Fibroblast of skin of left biceps (primary cell): ENCODE measurements around the gene SIRT5.

Experiments
- DNase-seq, 2 experiments: peaks; one replicate each; pipeline ENCODE4 v3.0.0-alpha.2; 2013; ENCODE audit warnings: low read depth in 2 of 2

SIRT5 gene

DNA sequence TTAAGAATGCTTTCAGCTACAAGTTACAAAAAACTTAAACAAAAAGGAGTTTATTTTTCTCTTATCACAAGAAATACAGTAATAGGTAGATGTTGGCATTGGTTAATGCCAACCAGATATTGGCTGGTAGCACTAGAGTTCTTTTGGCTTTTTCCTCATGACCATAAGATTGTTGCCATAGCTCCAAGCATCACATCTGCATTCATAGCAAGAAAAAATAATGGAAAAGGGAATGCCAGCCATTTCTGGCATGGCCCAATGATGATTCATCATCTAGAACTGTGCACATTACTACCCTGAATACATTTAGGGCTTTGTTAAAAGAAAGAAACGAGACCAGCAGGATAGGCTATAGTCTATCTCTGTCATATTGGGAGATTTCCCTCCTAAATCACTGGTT lies 20.8 kb upstream of the SIRT5 start:
- DNase-seq: no peak

DNA sequence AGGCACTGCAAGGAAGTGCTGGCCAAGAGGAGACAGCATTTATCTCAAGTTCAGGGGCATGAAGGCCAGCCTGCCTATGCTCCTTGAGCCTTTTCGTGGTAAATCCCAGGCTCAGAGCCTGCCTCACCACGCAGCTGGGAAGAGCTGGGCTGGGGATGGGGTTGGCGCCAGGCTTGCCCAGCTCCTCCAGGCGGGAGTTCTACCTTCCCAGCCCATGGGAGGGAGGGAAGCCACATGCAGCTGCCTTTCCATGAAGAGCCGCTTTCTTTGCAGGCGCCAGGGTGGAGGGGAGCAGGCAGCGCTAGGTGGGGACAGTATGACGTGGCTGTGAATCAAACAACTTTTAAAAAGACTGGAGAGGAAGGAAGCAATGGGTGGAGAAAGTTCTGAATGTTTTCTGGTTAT lies 19.5 kb upstream of the SIRT5 start:
- no peak for DNase-seq

DNA sequence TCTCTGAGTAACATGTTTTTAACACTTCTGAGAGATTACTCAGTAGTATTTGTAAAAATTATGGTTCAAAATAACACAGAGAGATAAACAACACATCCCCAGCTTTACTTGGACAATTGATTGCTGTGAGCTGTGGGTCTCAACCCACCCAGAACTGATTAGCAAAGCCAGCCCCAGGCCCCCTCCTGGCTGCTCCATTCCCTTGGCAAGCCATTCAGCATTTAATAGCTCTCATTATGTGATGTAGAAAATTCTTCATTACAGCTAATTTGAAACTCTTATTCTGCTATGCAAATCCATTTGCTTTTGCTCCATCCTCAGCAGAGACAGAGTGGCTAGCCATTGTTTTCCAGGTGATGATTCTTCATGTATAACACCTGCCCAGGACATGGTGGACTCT lies 16.6 kb upstream of the SIRT5 start:
- no peak for DNase-seq

DNA sequence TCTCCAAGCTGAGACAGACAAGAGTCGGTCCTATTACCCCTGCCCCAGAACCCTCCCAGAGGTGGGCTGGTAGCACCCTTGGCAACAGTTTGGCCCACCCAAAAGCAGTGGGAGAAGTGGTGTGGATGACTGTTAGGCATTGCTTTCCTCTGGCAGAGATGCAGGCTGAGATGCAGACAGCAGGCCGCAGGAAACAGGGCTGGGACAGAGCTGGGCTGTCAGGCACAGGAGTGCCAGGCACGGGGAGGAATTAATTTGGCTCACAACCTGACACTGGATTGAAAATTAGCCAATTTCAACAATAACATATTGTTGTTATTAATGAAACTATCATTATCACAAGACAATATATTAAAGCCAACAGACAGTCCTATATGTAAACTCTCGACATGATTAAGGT lies 15.7 kb upstream of the SIRT5 start:
- no peak for DNase-seq

GRCh38 chr6:13559251-13559650 lies 15.2 kb upstream of the SIRT5 start:
- no peak for DNase-seq

GRCh38 chr6:13559968-13560650 lies 14.3 kb upstream of the SIRT5 start:
- no peak for DNase-seq

GRCh38 chr6:13560651-13561044 lies 13.8 kb upstream of the SIRT5 start:
- no peak for DNase-seq

DNA sequence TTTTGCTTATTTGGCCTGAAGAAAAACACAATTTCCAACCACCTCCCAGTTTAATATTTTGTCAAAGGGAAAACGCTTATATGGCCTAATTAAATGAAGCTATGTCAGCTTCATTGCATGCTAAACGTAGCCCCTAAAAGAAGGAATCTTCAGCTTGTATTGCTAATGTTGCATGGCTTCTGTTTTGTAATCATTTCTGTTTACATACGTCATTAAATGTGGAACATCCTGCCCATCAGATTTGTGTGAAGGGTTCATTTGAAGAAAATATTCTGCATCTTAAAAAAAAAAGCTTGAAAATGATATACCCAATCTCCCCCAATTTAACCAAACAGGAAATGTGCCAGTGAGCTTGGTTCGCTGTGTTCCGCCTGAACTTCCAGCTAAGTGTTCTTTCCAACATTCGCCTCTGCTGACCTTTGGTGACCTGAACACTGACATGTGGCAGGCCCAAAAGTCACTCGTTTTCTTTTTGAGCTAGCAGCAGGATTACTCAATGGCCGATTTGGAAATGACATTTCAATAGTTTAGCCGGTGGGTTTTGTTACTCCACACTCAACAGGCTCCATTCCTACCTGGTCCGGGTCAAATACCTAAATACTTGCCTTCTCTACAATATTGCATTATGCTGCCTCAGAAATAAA lies 12.7 kb upstream of the SIRT5 start:
- DNase-seq: no peak

DNA sequence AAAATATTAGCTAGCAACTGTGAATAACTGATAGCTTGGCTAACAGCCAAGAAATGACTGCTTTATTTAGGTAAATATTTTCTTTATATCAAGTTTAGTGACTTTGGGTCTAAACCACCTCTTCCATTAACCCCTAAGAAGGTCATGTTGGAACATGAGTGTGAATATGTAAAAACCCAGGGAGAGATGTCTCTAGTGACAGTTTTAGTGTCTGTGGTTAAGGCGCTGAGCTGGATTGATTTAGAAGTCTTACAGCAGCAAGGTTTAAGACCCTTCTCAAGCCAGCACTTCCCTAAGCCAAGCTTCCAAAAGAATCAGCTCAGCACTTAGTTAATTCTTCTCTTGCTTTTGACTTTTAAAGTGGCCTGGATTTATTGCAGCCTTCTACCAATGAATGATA lies 11.4 kb upstream of the SIRT5 start:
- no peak for DNase-seq

- DNase-seq: no peak
Measured at GRCh38 chr6:13565921-13566320, 8.5 kb upstream of the SIRT5 start.

DNA sequence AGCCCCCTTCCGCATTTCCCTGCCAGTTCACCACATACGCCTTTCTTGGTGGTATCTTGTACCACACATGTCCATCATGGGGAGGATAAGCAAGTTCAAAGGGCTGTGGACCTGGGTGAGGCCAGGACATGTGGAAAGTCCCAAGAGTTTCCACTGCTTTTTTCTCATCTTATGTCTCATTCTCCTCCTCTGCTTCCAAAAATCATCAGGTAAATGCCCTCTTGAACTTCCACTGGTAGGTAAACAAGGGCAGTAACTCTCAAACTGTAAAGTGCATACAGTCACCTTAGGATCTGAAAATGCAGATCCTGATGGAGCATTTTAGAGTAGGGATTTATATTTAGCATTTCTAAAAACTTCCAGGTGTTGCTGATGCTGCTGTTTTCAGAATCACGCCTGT lies 7.9 kb upstream of the SIRT5 start:
- DNase-seq: no peak

DNA sequence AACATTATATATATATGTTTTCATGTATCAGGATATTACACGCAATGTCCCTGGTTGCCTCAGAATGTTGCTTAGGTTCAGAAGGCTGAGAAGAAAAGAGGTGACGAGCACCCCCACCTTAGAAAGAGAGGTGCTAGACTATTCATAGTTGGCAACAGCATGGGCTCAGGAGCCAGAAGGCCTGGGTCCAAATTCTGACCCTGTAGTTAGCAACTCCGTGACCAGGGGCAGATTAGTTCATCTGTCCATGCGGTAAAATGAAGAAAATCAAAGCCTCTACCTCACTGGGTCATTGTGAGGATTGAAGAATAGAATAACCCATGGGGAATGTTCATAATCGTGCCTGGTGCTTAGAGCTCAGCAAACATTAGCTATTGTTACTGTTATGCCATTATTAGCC lies 5.4 kb upstream of the SIRT5 start:
- DNase-seq: no peak

- no peak for DNase-seq
Measured at GRCh38 chr6:13572240-13572639, 2.2 kb upstream of the SIRT5 start.

DNA sequence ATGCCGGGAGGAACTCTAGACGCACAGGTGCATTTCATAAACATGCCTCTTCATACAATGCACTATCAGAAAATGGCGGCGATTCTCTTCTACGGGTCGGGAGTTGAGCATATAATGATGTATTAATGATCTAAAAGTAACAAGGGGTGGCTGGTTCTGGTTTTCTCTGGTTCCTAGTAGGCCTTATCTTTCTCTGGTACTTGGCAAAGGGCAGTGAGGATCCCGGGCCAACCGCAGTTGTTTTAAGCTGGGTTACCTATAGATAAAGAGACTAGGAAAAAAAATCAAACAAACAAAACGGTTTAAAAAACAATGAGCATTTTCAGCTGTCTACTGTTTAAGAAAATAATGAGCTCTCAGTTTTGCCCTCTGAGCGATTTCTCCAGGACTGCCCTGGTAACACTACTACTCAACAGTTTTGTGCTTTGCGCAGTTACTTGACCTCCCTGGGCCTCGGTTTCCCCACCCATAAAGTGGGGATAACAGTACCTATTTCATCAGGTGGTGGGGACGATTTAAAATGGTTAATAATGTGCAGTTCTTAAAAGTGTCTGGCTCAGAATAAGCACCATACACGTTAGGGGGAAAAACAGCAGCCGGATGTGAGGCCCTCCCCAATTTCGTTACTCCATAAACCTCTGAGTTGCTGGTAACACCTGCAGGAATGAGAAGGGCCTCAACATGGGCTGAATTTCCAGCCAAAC lies 1.3 kb upstream of the SIRT5 start:
- no peak for DNase-seq

DNA sequence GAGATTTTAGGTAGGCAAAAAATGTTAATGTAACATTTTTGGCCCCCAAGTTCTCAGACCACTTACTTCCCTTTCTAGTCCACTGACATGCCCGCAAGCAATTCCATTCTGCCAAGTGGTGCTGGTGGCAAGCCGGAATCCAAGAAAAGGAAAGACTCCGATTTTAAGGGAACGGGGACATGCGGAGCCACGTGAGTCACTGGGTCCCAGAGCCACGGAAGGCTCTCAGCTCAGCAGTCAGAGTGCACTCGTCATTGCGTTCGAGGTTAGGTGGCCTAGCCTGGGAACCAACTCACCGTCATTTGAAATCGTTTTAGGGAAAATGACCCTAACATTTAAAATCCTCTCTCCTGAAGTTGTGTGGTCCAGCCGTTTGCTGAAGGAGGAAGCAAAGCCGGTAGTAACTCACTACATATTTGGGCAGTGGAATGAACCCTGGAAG lies 711 bp upstream of the SIRT5 start:
- no peak for DNase-seq

DNA sequence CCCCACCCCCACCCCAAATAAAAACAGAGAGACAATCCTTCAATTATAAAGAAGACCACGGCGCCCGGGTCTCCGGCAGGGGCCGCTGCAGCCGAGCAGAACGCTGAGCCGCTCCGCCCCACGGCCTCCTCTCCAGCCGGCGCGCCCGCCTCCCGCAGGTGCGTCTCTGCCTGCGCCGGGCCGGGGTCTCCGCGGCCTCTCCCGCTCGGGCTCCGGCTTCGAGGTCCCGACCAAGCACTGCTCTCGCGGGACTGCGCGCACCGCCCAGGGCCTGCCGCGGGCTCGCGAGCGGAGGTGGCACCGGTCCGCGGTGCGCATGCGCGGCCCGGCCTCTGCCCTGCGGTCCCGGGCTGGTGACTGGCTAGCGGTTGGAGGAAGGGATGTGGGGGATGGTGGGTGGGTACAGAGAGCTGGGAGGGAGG lies 241 bp upstream of the SIRT5 start:
- DNase-seq: peak; percentile 69 to 79

GRCh38 chr6:13575377-13575775 lies 975 bp downstream of the SIRT5 start:
- no peak for DNase-seq

DNA sequence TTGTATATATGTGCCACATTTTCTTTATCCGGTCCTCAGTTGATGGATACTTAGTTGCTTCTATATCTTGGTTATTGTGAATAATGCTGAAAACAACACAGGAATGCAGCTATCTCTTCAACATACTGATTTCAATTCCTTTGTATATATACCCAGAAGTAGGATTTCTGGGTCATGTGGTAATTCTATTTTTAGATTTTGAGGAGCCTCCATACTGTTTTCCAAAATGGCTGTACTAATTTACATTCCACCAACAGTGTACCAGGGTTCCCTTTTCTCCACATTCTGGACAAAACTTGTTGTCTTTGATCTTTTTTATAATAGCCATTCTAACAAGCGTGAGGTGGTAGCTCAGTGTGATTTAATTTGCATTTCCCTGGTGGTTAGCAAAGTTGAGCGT lies 1.6 kb downstream of the SIRT5 start:
- DNase-seq: no peak

GRCh38 chr6:13577926-13578325 lies 3.5 kb downstream of the SIRT5 start:
- DNase-seq: no peak

DNA sequence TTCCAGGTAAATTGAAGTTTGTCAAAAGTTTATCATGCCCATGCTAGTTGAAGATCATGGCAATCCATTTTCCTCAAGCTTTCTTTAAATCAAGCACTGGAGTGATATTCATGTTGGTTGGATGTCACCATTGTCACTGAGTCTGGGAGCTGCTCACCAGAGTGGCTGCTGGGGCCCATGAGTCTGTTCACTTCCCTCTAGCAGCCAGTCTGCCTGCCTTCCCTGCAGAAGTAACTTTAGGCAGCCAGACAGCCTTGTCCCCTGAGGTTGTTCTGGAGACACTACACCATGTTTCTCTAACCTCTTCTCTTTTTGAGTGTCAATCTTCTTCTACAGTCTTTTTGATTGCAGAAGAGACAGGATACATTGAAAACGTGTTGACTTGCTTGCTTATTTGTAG lies 5.5 kb downstream of the SIRT5 start:
- no peak for DNase-seq

GRCh38 chr6:13581700-13582229 lies 7.4 kb downstream of the SIRT5 start:
- DNase-seq: no peak

DNA sequence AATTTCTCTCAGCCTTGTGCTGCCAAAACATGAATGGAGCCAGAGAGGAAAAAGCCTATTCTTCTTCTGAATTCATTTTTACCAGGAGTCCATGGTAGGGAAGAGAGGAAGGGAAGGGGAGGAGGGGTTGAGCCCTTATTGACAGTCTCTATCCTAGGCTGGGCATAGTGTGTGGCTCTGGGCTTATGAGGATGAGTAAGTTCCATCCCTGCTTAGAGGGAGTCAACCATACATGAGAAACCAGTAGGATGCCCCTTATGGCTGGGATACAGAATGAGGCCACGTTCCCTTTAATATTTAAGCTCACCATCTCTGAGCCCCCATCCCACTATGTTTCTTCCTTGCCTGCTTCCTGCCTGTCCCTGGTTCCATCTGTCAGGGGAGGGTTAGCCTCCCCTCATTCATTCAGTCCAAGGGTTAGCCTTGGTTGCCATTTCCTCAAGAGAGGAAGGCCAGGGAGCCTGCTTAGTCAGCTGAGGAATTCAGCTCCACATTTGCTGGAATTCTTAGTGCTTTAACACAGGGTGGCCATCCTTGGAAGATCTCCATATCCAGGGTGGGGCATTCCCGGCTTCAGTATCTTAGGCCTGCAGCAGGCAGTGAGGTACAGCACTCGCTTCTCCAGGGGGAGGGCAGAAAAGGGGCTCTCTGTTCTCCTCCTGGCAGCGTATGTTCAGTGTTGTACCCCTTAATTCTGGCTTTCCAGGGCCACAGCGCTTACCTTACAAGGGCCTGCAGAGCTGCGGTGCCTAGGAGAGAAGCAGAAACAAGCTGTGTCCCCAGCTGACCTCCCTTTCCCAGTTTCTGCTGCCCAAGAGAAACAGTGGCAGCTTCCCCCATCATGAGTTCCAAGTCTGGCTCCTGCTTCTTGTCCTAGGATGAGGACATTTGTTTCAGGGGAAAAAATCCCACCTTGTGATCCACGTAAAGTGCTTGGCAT lies 12.5 kb downstream of the SIRT5 start:
- no peak for DNase-seq
